Spleen (tissue), 11 donors: ENCODE measurements around the gene TBC1D8B. TPM values are rescaled to one million over a fixed set of nuclear protein-coding genes. Genes with fewer than 3 reads are reported as not detected.

Experiments
- DNase-seq: peaks from one replicate; pipeline ENCODE4 v3.0.0-alpha.2; 2020
- H3K27ac ChIP-seq, 8 donors: fragments of 200-600 bp; sonication (generic) in 7 of 8; 1 replicate in 4 of 8; 2 replicates in 4 of 8; pipeline versions ENCODE4 v1.5.0 to v1.8.0; 2016 to 2021; ENCODE audit warnings: inconsistent platforms in 4 of 8, mild to moderate bottlenecking in 4 of 8, moderate library complexity in 1 of 8
- H3K27me3 ChIP-seq, 7 donors: fragments of 200-600 bp; sonication (generic) in 6 of 7; replicated peaks in 1 of 7; 1 replicate in 4 of 7; 2 replicates in 3 of 7; pipeline versions ENCODE4 v1.5.0 to v1.8.0; 2016 to 2021; ENCODE audit warnings: inconsistent platforms in 3 of 7, mild to moderate bottlenecking in 1 of 7
- H3K36me3 ChIP-seq, 6 donors: fragments of 200-600 bp; sonication (generic) in 5 of 6; 1 replicate in 4 of 6; 2 replicates in 2 of 6; pipeline versions ENCODE4 v1.5.0 to v1.8.0; 2016 to 2021; ENCODE audit warnings: inconsistent platforms in 2 of 6
- H3K4me1 ChIP-seq, 6 donors: fragments of 200-600 bp; sonication (generic) in 5 of 6; 1 replicate in 3 of 6; 2 replicates in 3 of 6; pipeline versions ENCODE4 v1.5.0 to v1.8.0; 2016 to 2021; ENCODE audit warnings: inconsistent platforms in 3 of 6
- H3K4me3 ChIP-seq, 8 donors: fragments of 200-600 bp; sonication (generic) in 7 of 8; 1 replicate in 4 of 8; 2 replicates in 4 of 8; pipeline versions ENCODE4 v1.5.0 to v1.8.0; 2016 to 2021; ENCODE audit warnings: inconsistent platforms in 4 of 8, mild to moderate bottlenecking in 4 of 8, moderate library complexity in 2 of 8
- H3K9me3 ChIP-seq, 8 donors: fragments of 200-600 bp; sonication (generic) in 7 of 8; 1 replicate in 4 of 8; 2 replicates in 4 of 8; pipeline versions ENCODE4 v1.5.0 to v1.8.0; 2016 to 2021; ENCODE audit warnings: inconsistent platforms in 4 of 8
- POLR2A ChIP-seq, 3 donors: fragments of 450-650 bp; IDR thresholded peaks; one replicate each; pipeline ENCODE4 v1.5.1; 2017; ENCODE audit warnings: antibody characterized with exemption in 3 of 3, mild to moderate bottlenecking in 1 of 3
- POLR2AphosphoS5 ChIP-seq, 3 donors: sonication (generic); formaldehyde crosslinking; IDR thresholded peaks; one replicate each; pipeline ENCODE4 v1.5.1; 2017; ENCODE audit warnings: antibody characterized with exemption in 3 of 3
- WGBS, 5 donors: extraction: QIAGEN DNeasy Blood & Tissue Kit in 3 of 5; methylation state at CpG; one replicate each; pipeline versions ENCODE4 v1.1.5 to v1.1.7; 2013 to 2018; 5-methylcytosine and 5-hydroxymethylcytosine counted together
- intact Hi-C: fragments of 100-400 bp; cut with DNase I; formaldehyde crosslinking; loops from one replicate; pipeline ENCODE4 v1.15.0; 2023; ENCODE audit warnings: low total_unique reads
- polyA plus RNA-seq, 3 donors: library from polyadenylated mRNA; stranded (reverse); fragments of 200-250 nt; gene quantifications; one replicate each; pipeline ENCODE4 v1.2.1, GENCODE V29; 2013
- total RNA-seq, 7 donors: library from RNA; depleted of rRNA in 3 of 7; stranded (reverse); fragments of >200 nt in 3 of 7; fragmentation: NEBNext Ultra II Directional in 4 of 7; extraction: Animal tissue kit (Norgen Biotek cat#: 25700) in 4 of 7; gene quantifications; one replicate each; pipeline versions ENCODE4 v1.1.0 to v1.2.1, GENCODE V29; 2016 to 2021
- TF ChIP-seq, protein P1 (sequence below), 11 experiments: fragments of 200-600 bp in 7 of 11; fragments of 450-650 bp in 4 of 11; sonication (generic) in 4 of 11; IDR thresholded peaks in 8 of 11; conservative IDR thresholded peaks in 3 of 11; 1 replicate in 7 of 11; 2 replicates in 4 of 11; pipeline versions ENCODE4 v1.4.0 to v1.8.0; 2016 to 2021; ENCODE audit warnings: antibody characterized with exemption in 11 of 11, inconsistent platforms in 4 of 11, mild to moderate bottlenecking in 1 of 11
- donor health status: healthy with polysubstance abuse.
- donor health status: DM: no; HTN: no; CAD: no; lungs with moderate emphysema.
- donor health status: DM: no; HTN: no; CAD: no.
- donor health status: Bipolar disorder and iron deficiency.
- donor health status: healthy.
- donor health status: DM: no; HTN: no; CAD: no.
- donor health status: DM: yes; HTN: yes; CAD: no.

Gene TBC1D8B
- total and polyA plus RNA-seq, 10 donors, result 0.67 to 6.7 (median 5.0) TPM

GRCh38 chrX:106899276-106899675 is 96.8 kb downstream of the TBC1D8B start:
- Histone ChIP-seq H3K27me3 (peaks cover 0 to 16% (median 0%) of the 10 kb centered on the region in 7 donors), H3K36me3 (no peaks in the 10 kb centered on the region), H3K4me1 (no peaks in the 10 kb centered on the region), H3K9me3 (no peaks in the 10 kb centered on the region), H3K27ac (no peak overlapping the region), H3K4me3 (no peak overlapping the region)
- no peak for DNase-seq
- WGBS, 5 donors, result 47 to 83% (median 61%) methylated on average over 2 of the region's 2 CpGs
- TF ChIP-seq, protein P1, sequence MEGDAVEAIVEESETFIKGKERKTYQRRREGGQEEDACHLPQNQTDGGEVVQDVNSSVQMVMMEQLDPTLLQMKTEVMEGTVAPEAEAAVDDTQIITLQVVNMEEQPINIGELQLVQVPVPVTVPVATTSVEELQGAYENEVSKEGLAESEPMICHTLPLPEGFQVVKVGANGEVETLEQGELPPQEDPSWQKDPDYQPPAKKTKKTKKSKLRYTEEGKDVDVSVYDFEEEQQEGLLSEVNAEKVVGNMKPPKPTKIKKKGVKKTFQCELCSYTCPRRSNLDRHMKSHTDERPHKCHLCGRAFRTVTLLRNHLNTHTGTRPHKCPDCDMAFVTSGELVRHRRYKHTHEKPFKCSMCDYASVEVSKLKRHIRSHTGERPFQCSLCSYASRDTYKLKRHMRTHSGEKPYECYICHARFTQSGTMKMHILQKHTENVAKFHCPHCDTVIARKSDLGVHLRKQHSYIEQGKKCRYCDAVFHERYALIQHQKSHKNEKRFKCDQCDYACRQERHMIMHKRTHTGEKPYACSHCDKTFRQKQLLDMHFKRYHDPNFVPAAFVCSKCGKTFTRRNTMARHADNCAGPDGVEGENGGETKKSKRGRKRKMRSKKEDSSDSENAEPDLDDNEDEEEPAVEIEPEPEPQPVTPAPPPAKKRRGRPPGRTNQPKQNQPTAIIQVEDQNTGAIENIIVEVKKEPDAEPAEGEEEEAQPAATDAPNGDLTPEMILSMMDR (IDR thresholded peaks at IDR 0.05 in 8 of 11, conservative IDR thresholded peaks at IDR 0.05 in 3 of 11), result no peak
- TF ChIP-seq POLR2A (IDR thresholded peaks at IDR 0.05), result no peak
- no peak for TF ChIP-seq POLR2AphosphoS5 (IDR thresholded peaks at IDR 0.05)
- intact Hi-C loops, result loop anchor here (10.0 kb wide), 2 partner anchors 56 to 996 kb away; no protein-coding TSS in a partner anchor

- Histone ChIP-seq H3K9me3 (no peaks in the 10 kb centered on the region), H3K27ac (no peak overlapping the region), H3K27me3 (peaks cover 0 to 11% (median 0%) of the 10 kb centered on the region in 7 donors), H3K4me3 (no peak overlapping the region), H3K36me3 (no peaks in the 10 kb centered on the region), H3K4me1 (no peaks in the 10 kb centered on the region)
- intact Hi-C loops, result loop anchor here (10.0 kb wide), 2 partner anchors 55 to 995 kb away; no protein-coding TSS in a partner anchor
- TF ChIP-seq, protein P1 (IDR thresholded peaks at IDR 0.05 in 8 of 11, conservative IDR thresholded peaks at IDR 0.05 in 3 of 11), result no peak
- TF ChIP-seq POLR2AphosphoS5 (IDR thresholded peaks at IDR 0.05), result no peak
- TF ChIP-seq POLR2A (IDR thresholded peaks at IDR 0.05), result no peak
- WGBS, 5 donors, result 80 to 100% (median 93%) methylated on average over 1 of the region's 1 CpG
- DNase-seq, result no peak
These were observed 97.4 kb downstream of the TBC1D8B start for GRCh38 chrX:106899841-106900240.

- WGBS, 5 donors, result 78 to 88% (median 80%) methylated on average over 1 to 3 of the region's 3 CpGs
These were observed 98.9 kb downstream of the TBC1D8B start for GRCh38 chrX:106901341-106901740.

GRCh38 chrX:106901781-106902219 is 99.3 kb downstream of the TBC1D8B start:
- DNase-seq, result no peak
- intact Hi-C loops, result no loop called here
- no peaks in the 10 kb centered on the region for H3K36me3 ChIP-seq
- TF ChIP-seq POLR2AphosphoS5 (IDR thresholded peaks at IDR 0.05), result no peak
- TF ChIP-seq POLR2A (IDR thresholded peaks at IDR 0.05), result no peak
- TF ChIP-seq, protein P1 (IDR thresholded peaks at IDR 0.05 in 8 of 11, conservative IDR thresholded peaks at IDR 0.05 in 3 of 11), result no peak
- no peaks in the 10 kb centered on the region for H3K9me3 ChIP-seq
- WGBS, 5 donors, result 73 to 81% (median 76%) methylated on average over 4 of the region's 4 CpGs; no CpG with 5 or more reads in 1 of the 5 donors
- H3K4me1 ChIP-seq, result no peaks in the 10 kb centered on the region
- no peak overlapping the region for H3K27ac ChIP-seq
- H3K27me3 ChIP-seq, result no peaks in the 10 kb centered on the region
- no peak overlapping the region for H3K4me3 ChIP-seq

More at GRCh38 chrX:106901341-106901740, 98.9 kb downstream of the TBC1D8B start:
- TF ChIP-seq, protein P1 (IDR thresholded peaks at IDR 0.05 in 8 of 11, conservative IDR thresholded peaks at IDR 0.05 in 3 of 11), result no peak
- TF ChIP-seq POLR2AphosphoS5 (IDR thresholded peaks at IDR 0.05) (no peak), POLR2A (IDR thresholded peaks at IDR 0.05) (no peak)
- Histone ChIP-seq H3K4me1 (no peaks in the 10 kb centered on the region), H3K9me3 (no peaks in the 10 kb centered on the region), H3K27ac (no peak overlapping the region), H3K36me3 (no peaks in the 10 kb centered on the region), H3K27me3 (peaks cover 0 to 4% (median 0%) of the 10 kb centered on the region in 7 donors), H3K4me3 (no peak overlapping the region)
- intact Hi-C loops, result no loop called here
- no peak for DNase-seq
